SU-DHL-6 (cell line): Measurements from ENCODE around the gene RTP1.

Experiments used
- CTCF ChIP-seq: fragments of 200-600 bp; sonication (generic); IDR thresholded peaks from one replicate; pipeline ENCODE4 v1.5.1; 2017; ENCODE audit warnings: antibody characterized with exemption, mild to moderate bottlenecking, low read length, moderate library complexity; ENCODE audit not compliant: insufficient read depth, poor library complexity, severe bottlenecking
- EZH2phosphoT487 ChIP-seq: fragments of 200-600 bp; sonication (generic), shearing (Covaris generic); conservative IDR thresholded peaks from 2 replicates; pipeline ENCODE4 v1.6.1; 2018; ENCODE audit warnings: mild to moderate bottlenecking, antibody characterized with exemption, low read length, moderate library complexity, mixed read lengths

GRCh38 chr3:187162265-187162953, 34.9 kb upstream of the RTP1 start:
- no peak for TF ChIP-seq CTCF
- no peak for TF ChIP-seq EZH2phosphoT487
